ENCODE data around the gene DEPDC5. TPM values are rescaled to one million over a fixed set of nuclear protein-coding genes. Genes with fewer than 3 reads are reported as not detected.

DEPDC5 gene
- total RNA-seq, 1 donor from 2014 or later = 37.1 TPM

- Histone ChIP-seq H3K27me3 (no peaks in the 10 kb centered on the region), H3K36me3 (no peaks in the 10 kb centered on the region), H2AFZ (replicated peaks) (no peak overlapping the region), H3K79me2 (ENCODE audit: low read depth) (no peaks in the 10 kb centered on the region), H3F3A (ENCODE audit: low read depth) (no peaks in the 10 kb centered on the region), H3K9me3 (ENCODE audit: low read depth) (no peaks in the 10 kb centered on the region), H3K9ac (no peak overlapping the region), H4K20me1 (ENCODE audit: low read depth) (no peaks in the 10 kb centered on the region), H3K27ac (no peak overlapping the region), H3K4me1 (no peaks in the 10 kb centered on the region), H3K4me2 (no peak overlapping the region), H3K4me3 (no peak overlapping the region)
- Mint-ChIP-seq H3K27me3 (ENCODE audit: insufficient read depth, low read depth) (peaks cover 2% of the 10 kb centered on the region), H3K27ac (no peak overlapping the region), H3K4me1 (no peaks in the 10 kb centered on the region), H3K9me3 (no peaks in the 10 kb centered on the region), H3K4me3 (no peak overlapping the region), H3K36me3 (peaks cover 8% of the 10 kb centered on the region)
- DNase-seq (ENCODE audit: low spot score) = no peak
- TF ChIP-seq EZH2 (IDR thresholded peaks at IDR 0.05) (no peak), CTCF (IDR thresholded peaks at IDR 0.05) (no peak), EZH2phosphoT487 (IDR thresholded peaks at IDR 0.05) (no peak)
Observed at GRCh38 chr22:31866918-31867317, 113.1 kb downstream of the DEPDC5 start.

- DNase-seq (ENCODE audit: low spot score) = no peak
- Mint-ChIP-seq H3K27ac (no peak overlapping the region), H3K4me3 (no peak overlapping the region), H3K9me3 (no peaks in the 10 kb centered on the region), H3K4me1 (no peaks in the 10 kb centered on the region), H3K27me3 (ENCODE audit: insufficient read depth, low read depth) (peaks cover 2% of the 10 kb centered on the region), H3K36me3 (peaks cover 8% of the 10 kb centered on the region)
- no peaks in the 10 kb centered on the region for H3K36me3 ChIP-seq
- H3K27me3 ChIP-seq = no peaks in the 10 kb centered on the region
- no peaks in the 10 kb centered on the region for H3K4me1 ChIP-seq
- no peaks in the 10 kb centered on the region for H3K79me2 ChIP-seq (ENCODE audit: low read depth)
- H3K4me2 ChIP-seq = no peak overlapping the region
- TF ChIP-seq EZH2 (IDR thresholded peaks at IDR 0.05) = no peak
- TF ChIP-seq CTCF (IDR thresholded peaks at IDR 0.05) = no peak
- no peak for TF ChIP-seq EZH2phosphoT487 (IDR thresholded peaks at IDR 0.05)
- H3K9me3 ChIP-seq (ENCODE audit: low read depth) = no peaks in the 10 kb centered on the region
- no peak overlapping the region for H2AFZ ChIP-seq (replicated peaks)
- no peak overlapping the region for H3K4me3 ChIP-seq
- H3K9ac ChIP-seq = no peak overlapping the region
- H3F3A ChIP-seq (ENCODE audit: low read depth) = no peaks in the 10 kb centered on the region
- H4K20me1 ChIP-seq (ENCODE audit: low read depth) = no peaks in the 10 kb centered on the region
- H3K27ac ChIP-seq = no peak overlapping the region
Observed at GRCh38 chr22:31867386-31868153, 113.8 kb downstream of the DEPDC5 start.

- H3K9me3 ChIP-seq (ENCODE audit: low read depth) = no peaks in the 10 kb centered on the region
- no peak overlapping the region for H3K4me2 ChIP-seq
- no peak overlapping the region for H3K4me3 Mint-ChIP-seq
- no peak for TF ChIP-seq EZH2phosphoT487 (IDR thresholded peaks at IDR 0.05)
- TF ChIP-seq EZH2 (IDR thresholded peaks at IDR 0.05) = no peak
- TF ChIP-seq CTCF (IDR thresholded peaks at IDR 0.05) = no peak
- H3K4me1 Mint-ChIP-seq = no peaks in the 10 kb centered on the region
- no peak overlapping the region for H3K27ac Mint-ChIP-seq
- H3K27ac ChIP-seq = no peak overlapping the region
- no peak overlapping the region for H2AFZ ChIP-seq (replicated peaks)
- H4K20me1 ChIP-seq (ENCODE audit: low read depth) = no peaks in the 10 kb centered on the region
- no peaks in the 10 kb centered on the region for H3K36me3 ChIP-seq
- peak overlapping the region; percentile 20 for H3K9ac ChIP-seq
- no peaks in the 10 kb centered on the region for H3K27me3 ChIP-seq
- peaks cover 2% of the 10 kb centered on the region for H3K27me3 Mint-ChIP-seq (ENCODE audit: insufficient read depth, low read depth)
- no peaks in the 10 kb centered on the region for H3K4me1 ChIP-seq
- peaks cover 16% of the 10 kb centered on the region for H3K36me3 Mint-ChIP-seq
- H3K79me2 ChIP-seq (ENCODE audit: low read depth) = no peaks in the 10 kb centered on the region
- no peaks in the 10 kb centered on the region for H3F3A ChIP-seq (ENCODE audit: low read depth)
- no peak overlapping the region for H3K4me3 ChIP-seq
- no peaks in the 10 kb centered on the region for H3K9me3 Mint-ChIP-seq
- DNase-seq (ENCODE audit: low spot score) = no peak
Observed at GRCh38 chr22:31869739-31870138, 115.9 kb downstream of the DEPDC5 start.

All from neural progenitor cell (in vitro differentiated cells).